Smooth muscle cell (in vitro differentiated cells): ENCODE data around the gene FGFR3. TPM values are rescaled to one million over a fixed set of nuclear protein-coding genes. Genes with fewer than 3 reads are reported as not detected.

Experiments
- DNase-seq: peaks from one replicate; lab custom pipeline; 2025; ENCODE audit not compliant: unreplicated experiment; lab: John Stamatoyannopoulos, UW
- H2AFZ ChIP-seq: fragments of 200-600 bp; sonication (generic); 2 replicates; pipeline ENCODE4 v1.6.0; 2016; ENCODE audit warnings: antibody characterized with exemption, low read depth, mild to moderate bottlenecking
- H3F3A ChIP-seq: fragments of 200-600 bp; sonication (generic); 2 replicates; pipeline ENCODE4 v1.6.0; 2017; ENCODE audit warnings: antibody characterized with exemption, low read depth
- H3K27ac ChIP-seq: fragments of 200-600 bp; sonication (generic); 2 replicates; pipeline ENCODE4 v1.5.1; 2016; ENCODE audit warnings: low read depth, mild to moderate bottlenecking
- H3K27me3 ChIP-seq: fragments of 200-600 bp; sonication (generic); 2 replicates; pipeline ENCODE4 v1.6.1; 2016; ENCODE audit warnings: low read depth, mild to moderate bottlenecking
- H3K36me3 ChIP-seq: fragments of 200-600 bp; sonication (generic); 2 replicates; pipeline ENCODE4 v1.5.1; 2016; ENCODE audit warnings: low read depth
- H3K4me1 ChIP-seq: fragments of 200-600 bp; sonication (generic); 2 replicates; pipeline ENCODE4 v1.5.1; 2016; ENCODE audit warnings: low read depth
- H3K4me2 ChIP-seq: fragments of 200-600 bp; sonication (generic); 2 replicates; pipeline ENCODE4 v1.6.0; 2016; ENCODE audit warnings: mild to moderate bottlenecking
- H3K4me3 ChIP-seq: fragments of 200-600 bp; sonication (generic); 2 replicates; pipeline ENCODE4 v1.5.1; 2016; ENCODE audit warnings: mild to moderate bottlenecking
- H3K79me2 ChIP-seq: fragments of 200-600 bp; sonication (generic); 2 replicates; pipeline ENCODE4 v1.6.0; 2016; ENCODE audit warnings: low read depth, mild to moderate bottlenecking
- H3K9ac ChIP-seq: fragments of 200-600 bp; sonication (generic); 2 replicates; pipeline ENCODE4 v1.6.0; 2016; ENCODE audit warnings: low read depth
- H3K9me3 ChIP-seq: fragments of 200-600 bp; sonication (generic); replicated peaks from 2 replicates; pipeline ENCODE4 v1.5.1; 2016; ENCODE audit warnings: low read depth
- H4K20me1 ChIP-seq: fragments of 200-600 bp; sonication (generic); 2 replicates; pipeline ENCODE4 v1.6.0; 2016; ENCODE audit warnings: low read depth
- CTCF ChIP-seq: fragments of 200-600 bp; sonication (generic); IDR thresholded peaks from 2 replicates; pipeline ENCODE4 v1.5.1; 2017; ENCODE audit warnings: borderline replicate concordance, mild to moderate bottlenecking, antibody characterized with exemption; ENCODE audit not compliant: insufficient read depth, poor library complexity, severe bottlenecking
- WGBS: methylation state at CpG from one replicate; pipeline ENCODE4 v1.1.7; 2016; ENCODE audit warnings: low lambda C conversion rate; 5-methylcytosine and 5-hydroxymethylcytosine counted together
- polyA plus RNA-seq: library from polyadenylated mRNA; unstranded; fragments of >200 nt; fragmentation: Nextera tagmentation; extraction: Ambion mirVana; gene quantifications from 2 replicates; pipeline ENCODE4 v1.2.1, GENCODE V29; 2016
- total RNA-seq: library from RNA; depleted of rRNA; stranded (reverse); fragments of >200 nt; gene quantifications from 2 replicates; pipeline ENCODE4 v1.2.3, GENCODE V29; 2014

FGFR3 gene
- total and polyA plus RNA-seq, 2 experiments from 2014 or later, result 6.6 to 13.6 TPM

- no peaks in the 10 kb centered on the region for H3K4me1 ChIP-seq
- H4K20me1 ChIP-seq, result peaks cover 22% of the 10 kb centered on the region
- H2AFZ ChIP-seq, result no peak overlapping the region
- TF ChIP-seq CTCF, result no peak
- no peaks in the 10 kb centered on the region for H3K27me3 ChIP-seq
- no peak for DNase-seq
- H3K4me2 ChIP-seq, result no peak overlapping the region
- WGBS, result 96% methylated on average over 10 of the region's 10 CpGs
- no peaks in the 10 kb centered on the region for H3K79me2 ChIP-seq
- H3K36me3 ChIP-seq, result no peaks in the 10 kb centered on the region
- no peaks in the 10 kb centered on the region for H3F3A ChIP-seq
- H3K9ac ChIP-seq, result no peak overlapping the region
- H3K9me3 ChIP-seq, result no peaks in the 10 kb centered on the region
- no peak overlapping the region for H3K4me3 ChIP-seq
- no peak overlapping the region for H3K27ac ChIP-seq
These were observed 44.0 kb downstream of the FGFR3 start for GRCh38 chr4:1837069-1837468.

- TF ChIP-seq CTCF, result no peak
- H3F3A ChIP-seq, result no peaks in the 10 kb centered on the region
- no peak overlapping the region for H3K27ac ChIP-seq
- no peak overlapping the region for H3K4me2 ChIP-seq
- no peak for DNase-seq
- no peaks in the 10 kb centered on the region for H3K27me3 ChIP-seq
- no peaks in the 10 kb centered on the region for H3K4me1 ChIP-seq
- no peaks in the 10 kb centered on the region for H3K9me3 ChIP-seq
- 95% methylated on average over 7 of the region's 7 CpGs for WGBS
- H3K79me2 ChIP-seq, result peaks cover 2% of the 10 kb centered on the region
- H3K36me3 ChIP-seq, result no peaks in the 10 kb centered on the region
- H4K20me1 ChIP-seq, result peaks cover 39% of the 10 kb centered on the region
- no peak overlapping the region for H3K9ac ChIP-seq
- H3K4me3 ChIP-seq, result no peak overlapping the region
- no peak overlapping the region for H2AFZ ChIP-seq
These were observed 46.2 kb downstream of the FGFR3 start for GRCh38 chr4:1839282-1839681.

- TF ChIP-seq CTCF, result no peak
- H3K27me3 ChIP-seq, result no peaks in the 10 kb centered on the region
- no peak overlapping the region for H2AFZ ChIP-seq
- no peak overlapping the region for H3K4me3 ChIP-seq
- H3K9me3 ChIP-seq, result no peaks in the 10 kb centered on the region
- H3K79me2 ChIP-seq, result peaks cover 2% of the 10 kb centered on the region
- H3K27ac ChIP-seq, result no peak overlapping the region
- H3K36me3 ChIP-seq, result no peaks in the 10 kb centered on the region
- H3K9ac ChIP-seq, result no peak overlapping the region
- no peak overlapping the region for H3K4me2 ChIP-seq
- H4K20me1 ChIP-seq, result peaks cover 31% of the 10 kb centered on the region
- WGBS, result 97% methylated on average over 31 of the region's 31 CpGs
- no peaks in the 10 kb centered on the region for H3F3A ChIP-seq
- no peaks in the 10 kb centered on the region for H3K4me1 ChIP-seq
- DNase-seq, result no peak
These were observed 48.3 kb downstream of the FGFR3 start for GRCh38 chr4:1841201-1841886.

- Histone ChIP-seq H3K4me3 (no peak overlapping the region), H3K27me3 (no peaks in the 10 kb centered on the region), H2AFZ (no peak overlapping the region), H3K27ac (no peak overlapping the region), H3F3A (no peaks in the 10 kb centered on the region), H3K4me1 (no peaks in the 10 kb centered on the region), H4K20me1 (peaks cover 32% of the 10 kb centered on the region), H3K4me2 (no peak overlapping the region), H3K9ac (no peak overlapping the region), H3K79me2 (peaks cover 6% of the 10 kb centered on the region), H3K9me3 (no peaks in the 10 kb centered on the region), H3K36me3 (no peaks in the 10 kb centered on the region)
- TF ChIP-seq CTCF, result no peak
- no peak for DNase-seq
- 96% methylated on average over 9 of the region's 9 CpGs for WGBS
These were observed 48.8 kb downstream of the FGFR3 start for GRCh38 chr4:1841887-1842210.
